HepG2 (cell line): Measurements from ENCODE around the gene GNG4. TPM values are rescaled to one million over a fixed set of nuclear protein-coding genes. Genes with fewer than 3 reads are reported as not detected.

Experiments used
- ATAC-seq: fragments of 200-7000 bp; cut with Tn5 transposase; 3 replicates; pipeline ENCODE4 v1.9.1; 2020; ENCODE audit warnings: mild to moderate bottlenecking, moderate library complexity
- BruUV-seq: library from RNA; stranded (reverse); fragments of 400-500 nt; replicated peaks from 2 replicates; lab custom pipeline; 2021; lab: Mats Ljungman, UMichigan
- CTCF ChIA-PET: fragments of 300-600 bp; formaldehyde crosslinking; extraction: SDS; loops from one replicate; lab custom pipeline; 2021; ENCODE audit warnings: low total read pairs, inconsistent platforms, low intra/inter-chr PET ratio; lab: Yijun Ruan, JAX
- POLR2A ChIA-PET: fragments of 350-600 bp; sonication (Branson Sonifier 250); formaldehyde crosslinking; loops from one replicate; lab custom pipeline; 2020; ENCODE audit warnings: antibody characterized with exemption, inconsistent platforms; lab: Yijun Ruan, JAX
- DNase-seq: peaks from one replicate; pipeline ENCODE4 v3.0.0-alpha.2; 2015; ENCODE audit warnings: low spot score
- FAIRE-seq: peaks from 3 replicates; lab custom pipeline; 2011; peaks lifted over from hg19 to GRCh38; lab: Jason Lieb, UNC
- H2AFZ ChIP-seq: one replicate; pipeline ENCODE4 v1.6.1; 2011; ENCODE audit warnings: low read length, inconsistent platforms
- H3K27ac ChIP-seq: fragments of 300-600 bp; 3 replicates; pipeline ENCODE4 v1.8.0; 2011; ENCODE audit warnings: mixed run types, mild to moderate bottlenecking, mixed read lengths, low read length, inconsistent platforms; ENCODE audit not compliant: insufficient read depth; ENCODE audit errors: extremely low read length
- H3K27me3 ChIP-seq, 2 experiments: fragments of 200-600 bp in 1 of 2; 2 replicates in 1 of 2; 3 replicates in 1 of 2; pipeline versions ENCODE4 v1.6.0 to v1.8.0; 2011; ENCODE audit warnings: low read length in 2 of 2, mild to moderate bottlenecking in 2 of 2, moderate library complexity in 2 of 2, inconsistent platforms in 1 of 2; ENCODE audit not compliant: insufficient read depth in 2 of 2, control insufficient read depth in 1 of 2
- H3K36me3 ChIP-seq, 2 experiments: fragments of 200-600 bp in 1 of 2; replicated peaks in 1 of 2; 2 replicates in 1 of 2; 3 replicates in 1 of 2; pipeline versions ENCODE4 v1.5.1 to v1.8.0; 2011; ENCODE audit warnings: low read length in 2 of 2, inconsistent platforms in 1 of 2; ENCODE audit not compliant: insufficient read depth in 2 of 2, control insufficient read depth in 1 of 2
- H3K4me1 ChIP-seq: 2 replicates; pipeline ENCODE4 v1.5.1; 2012; ENCODE audit warnings: low read length, inconsistent platforms; ENCODE audit not compliant: insufficient read depth
- H3K4me2 ChIP-seq: 2 replicates; pipeline ENCODE4 v1.6.0; 2011; ENCODE audit warnings: low read depth, low read length, inconsistent platforms
- H3K4me3 ChIP-seq, 3 experiments: fragments of 200-600 bp in 1 of 3; sonication (generic), shearing (Covaris generic) in 1 of 3; replicated peaks in 1 of 3; 2 replicates each; pipeline ENCODE4 v1.5.1; 2011 to 2016; ENCODE audit warnings: low read length in 3 of 3, inconsistent platforms in 2 of 3, low read depth in 2 of 3, mild to moderate bottlenecking in 2 of 3, control low read depth in 1 of 3, mixed read lengths in 1 of 3; ENCODE audit not compliant: insufficient read depth in 1 of 3
- H3K79me2 ChIP-seq: one replicate; pipeline ENCODE4 v1.6.1; 2011; ENCODE audit warnings: low read length, inconsistent platforms; ENCODE audit not compliant: insufficient read depth
- H3K9ac ChIP-seq: 2 replicates; pipeline ENCODE4 v1.6.0; 2011; ENCODE audit warnings: mild to moderate bottlenecking, low read depth, low read length, inconsistent platforms; ENCODE audit not compliant: insufficient read depth
- H3K9me3 ChIP-seq: 2 replicates; pipeline ENCODE4 v1.5.1; 2012; ENCODE audit warnings: mild to moderate bottlenecking, low read length
- H4K20me1 ChIP-seq: 2 replicates; pipeline ENCODE4 v1.6.0; 2011; ENCODE audit warnings: inconsistent platforms, mild to moderate bottlenecking, low read length, moderate library complexity; ENCODE audit not compliant: insufficient read depth
- AGO2 ChIP-seq: fragments of 200-400 bp; formaldehyde crosslinking; optimal IDR thresholded peaks from 2 replicates; pipeline ENCODE3; 2017; ENCODE audit warnings: mild to moderate bottlenecking, low read depth, low read length, moderate library complexity
- DZIP1 ChIP-seq: sonication (generic); formaldehyde crosslinking; IDR thresholded peaks from 2 replicates; pipeline ENCODE4 v1.5.0; 2020; ENCODE audit warnings: mild to moderate bottlenecking, missing genetic modification reagents
- FOSL2 ChIP-seq: sonication (generic); formaldehyde crosslinking; IDR thresholded peaks from 2 replicates; pipeline ENCODE4 v1.4.0; 2020; ENCODE audit warnings: missing genetic modification reagents
- GATAD1 ChIP-seq: IDR thresholded peaks from 2 replicates; pipeline ENCODE4 v1.6.1; 2016; ENCODE audit warnings: missing genetic modification reagents, missing compliant biosample characterization
- MYNN ChIP-seq: sonication (generic); formaldehyde crosslinking; IDR thresholded peaks from 2 replicates; pipeline ENCODE4 v1.4.0; 2020; ENCODE audit warnings: mild to moderate bottlenecking, low read depth, missing genetic modification reagents
- SMAD1 ChIP-seq: sonication (generic); formaldehyde crosslinking; IDR thresholded peaks from 2 replicates; pipeline ENCODE4 v1.4.0; 2020; ENCODE audit warnings: missing genetic modification reagents, low read depth, mild to moderate bottlenecking, borderline replicate concordance
- ZBTB33 ChIP-seq: sonication (generic); formaldehyde crosslinking; IDR thresholded peaks from 2 replicates; pipeline ENCODE4 v1.4.0; 2020; ENCODE audit warnings: missing genetic modification reagents
- ZBTB38 ChIP-seq: sonication (generic); formaldehyde crosslinking; IDR thresholded peaks from 2 replicates; pipeline ENCODE4 v1.5.1; 2020; ENCODE audit warnings: mild to moderate bottlenecking, missing genetic modification reagents
- ZNF329 ChIP-seq: sonication (generic); formaldehyde crosslinking; IDR thresholded peaks from 2 replicates; pipeline ENCODE4 v1.9.0; 2021; ENCODE audit warnings: low read depth, mild to moderate bottlenecking, missing genetic modification reagents
- ZNF335 ChIP-seq: sonication (generic); formaldehyde crosslinking; IDR thresholded peaks from 2 replicates; pipeline ENCODE4 v1.4.0; 2020; ENCODE audit warnings: missing genetic modification reagents
- ZNF687 ChIP-seq: sonication (generic); formaldehyde crosslinking; IDR thresholded peaks from 2 replicates; pipeline ENCODE4 v1.5.1; 2020; ENCODE audit warnings: mild to moderate bottlenecking, missing genetic modification reagents, moderate library complexity
- WGBS: methylation state at CpG from one replicate; pipeline ENCODE4 v1.1.6; 2017; ENCODE audit warnings: low lambda C conversion rate; 5-methylcytosine and 5-hydroxymethylcytosine counted together
- in situ Hi-C: cut with HindIII; loops from 2 replicates; pipeline ENCODE4 v1.10.0; 2017; ENCODE audit warnings: low pct_unique_long_range_greater_than_20kb; ENCODE audit not compliant: extremely low pct_ligation_motif_present
- intact Hi-C: fragments of 100-400 bp; cut with micrococcal nuclease; formaldehyde crosslinking; loops from one replicate; pipeline ENCODE4 v1.10.0; 2022; ENCODE audit not compliant: unreplicated experiment
- polyA plus RNA-seq, 8 experiments: library from polyadenylated mRNA; depleted of rRNA in 3 of 8; stranded (reverse) in 7 of 8; unstranded in 1 of 8; fragments of >200 nt; fragmentation: Illumina TruSeq in 4 of 8; extraction: Trizol in 4 of 8; gene quantifications; 2 replicates each; pipeline versions ENCODE4 v1.2.1 to v1.2.3, GENCODE V29; 2011 to 2016; ENCODE audit warnings: low read depth in 4 of 8, missing spikeins in 1 of 8, mixed read lengths in 1 of 8; ENCODE audit not compliant: insufficient read depth in 1 of 8
- total RNA-seq, 5 experiments: library from RNA; depleted of rRNA; stranded (reverse); fragments of >200 nt; fragmentation: Illumina TruSeq; extraction: Trizol; gene quantifications; 2 replicates each; pipeline ENCODE4 v1.2.3, GENCODE V29; 2016; ENCODE audit warnings: low read depth in 1 of 5

GNG4 gene
- total and polyA plus RNA-seq, 2 of the 13 experiments (the other 11 are each of a cell fraction or from before 2014, with no cell fraction given), result 27.1 to 69.5 TPM

- Histone ChIP-seq H3K27me3 (no peaks in the 10 kb centered on the region), H4K20me1 (peaks cover 46% of the 10 kb centered on the region; the same call in 1 of the 2 replicates), H2AFZ (no peak overlapping the region), H3K4me2 (no peak overlapping the region), H3K4me1 (peaks cover 73% of the 10 kb centered on the region), H3K4me3 (no peak overlapping the region), H3K9me3 (no peaks in the 10 kb centered on the region), H3K9ac (no peak overlapping the region), H3K79me2 (peaks cover 81% of the 10 kb centered on the region), H3K27ac (no peak overlapping the region), H3K36me3 (peaks cover 2 to 8% of the 10 kb centered on the region in 2 experiments; a peak in 3 of 5 replicates)
- DNase-seq, result no peak
- no peak for FAIRE-seq
- 94% methylated on average over 41 of the region's 47 CpGs for WGBS
- no TSS peak for BruUV-seq
- peak; percentile 4; the same call in 1 of the 3 replicates for ATAC-seq
- intact Hi-C loops, result no loop called here
- in situ Hi-C loops, result no loop called here
- CTCF ChIA-PET, result no interaction called here
- POLR2A ChIA-PET, result no interaction called here
- no peak for TF ChIP-seq GATAD1 (CRISPR knock-in tag)
- no peak for TF ChIP-seq ZNF335 (CRISPR knock-in tag)
- peak; percentile 16 for TF ChIP-seq ZNF687
- TF ChIP-seq ZNF329 (CRISPR knock-in tag), result no peak
- peak; percentile 71 for TF ChIP-seq FOSL2
- peak; percentile 77; the same call in 1 of the 2 replicates for TF ChIP-seq ZBTB38 (CRISPR knock-in tag)
- TF ChIP-seq SMAD1 (CRISPR knock-in tag), result no peak
- peak; percentile 5 for TF ChIP-seq AGO2
- no peak for TF ChIP-seq MYNN (CRISPR knock-in tag)
- no peak for TF ChIP-seq DZIP1 (CRISPR knock-in tag)
- TF ChIP-seq ZBTB33 (CRISPR knock-in tag), result peak; percentile 80
Observed at GRCh38 chr1:235642011-235642942, 7.3 kb downstream of the GNG4 start.
